Left ventricle myocardium inferior (tissue), 1 donor: ENCODE results near the gene ITGB1BP1. TPM values are rescaled to one million over a fixed set of nuclear protein-coding genes. Genes with fewer than 3 reads are reported as not detected.

Experiments
- DNase-seq: peaks from one replicate; pipeline ENCODE4 v3.0.0-alpha.2; 2020
- H3K27ac ChIP-seq: fragments of 200-600 bp; replicated peaks from 2 replicates; pipeline ENCODE4 v1.8.0; 2021
- H3K27me3 ChIP-seq: fragments of 200-600 bp; 2 replicates; pipeline ENCODE4 v1.8.0; 2021; ENCODE audit warnings: low read depth
- H3K36me3 ChIP-seq: fragments of 200-600 bp; 2 replicates; pipeline ENCODE4 v1.8.0; 2021
- H3K4me1 ChIP-seq: fragments of 200-600 bp; 2 replicates; pipeline ENCODE4 v1.8.0; 2021
- H3K4me3 ChIP-seq: fragments of 200-600 bp; 2 replicates; pipeline ENCODE4 v1.8.0; 2021; ENCODE audit warnings: mild to moderate bottlenecking, moderate library complexity
- H3K9me3 ChIP-seq: fragments of 200-600 bp; replicated peaks from 2 replicates; pipeline ENCODE4 v1.8.0; 2021
- intact Hi-C: fragments of 100-400 bp; cut with micrococcal nuclease; formaldehyde crosslinking; loops from one replicate; pipeline ENCODE4 v1.11.0; 2022
- total RNA-seq: library from RNA; stranded (reverse); fragmentation: NEBNext Ultra II Directional; extraction: Animal tissue kit (Norgen Biotek cat#: 25700); gene quantifications from one replicate; pipeline ENCODE4 v1.2.1, GENCODE V29; 2021
- TF ChIP-seq, protein P1 (sequence below): fragments of 200-600 bp; IDR thresholded peaks from 2 replicates; pipeline ENCODE4 v1.8.0; 2021; ENCODE audit warnings: antibody characterized with exemption, mild to moderate bottlenecking, borderline replicate concordance
- donor health status: DM: no; HTN: yes; CAD: no; lungs with severe emphysema.

ITGB1BP1 gene
- total RNA-seq, 1 donor from 2014 or later, result 75.6 TPM

DNA sequence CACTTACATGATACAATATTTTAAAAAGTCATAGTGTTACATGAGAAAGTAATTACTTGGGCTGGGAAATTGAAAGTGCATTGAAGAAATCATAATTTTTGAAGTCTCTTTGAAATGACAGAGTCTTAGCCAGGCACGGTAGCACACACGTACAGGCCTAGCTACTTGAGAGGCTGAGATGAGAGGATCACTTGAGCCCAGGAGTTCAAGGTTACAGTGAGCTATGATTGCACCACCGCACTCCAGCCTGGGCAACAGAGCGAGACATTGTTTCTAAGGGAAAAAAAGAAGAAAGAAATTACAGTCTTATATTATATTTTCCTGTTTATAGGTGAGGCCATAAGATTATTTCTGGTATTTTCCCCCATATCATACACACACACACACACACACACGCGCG, 41.8 kb upstream of the ITGB1BP1 start:
- TF ChIP-seq, protein P1, sequence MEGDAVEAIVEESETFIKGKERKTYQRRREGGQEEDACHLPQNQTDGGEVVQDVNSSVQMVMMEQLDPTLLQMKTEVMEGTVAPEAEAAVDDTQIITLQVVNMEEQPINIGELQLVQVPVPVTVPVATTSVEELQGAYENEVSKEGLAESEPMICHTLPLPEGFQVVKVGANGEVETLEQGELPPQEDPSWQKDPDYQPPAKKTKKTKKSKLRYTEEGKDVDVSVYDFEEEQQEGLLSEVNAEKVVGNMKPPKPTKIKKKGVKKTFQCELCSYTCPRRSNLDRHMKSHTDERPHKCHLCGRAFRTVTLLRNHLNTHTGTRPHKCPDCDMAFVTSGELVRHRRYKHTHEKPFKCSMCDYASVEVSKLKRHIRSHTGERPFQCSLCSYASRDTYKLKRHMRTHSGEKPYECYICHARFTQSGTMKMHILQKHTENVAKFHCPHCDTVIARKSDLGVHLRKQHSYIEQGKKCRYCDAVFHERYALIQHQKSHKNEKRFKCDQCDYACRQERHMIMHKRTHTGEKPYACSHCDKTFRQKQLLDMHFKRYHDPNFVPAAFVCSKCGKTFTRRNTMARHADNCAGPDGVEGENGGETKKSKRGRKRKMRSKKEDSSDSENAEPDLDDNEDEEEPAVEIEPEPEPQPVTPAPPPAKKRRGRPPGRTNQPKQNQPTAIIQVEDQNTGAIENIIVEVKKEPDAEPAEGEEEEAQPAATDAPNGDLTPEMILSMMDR, result no peak
- no peak overlapping the region for H3K27ac ChIP-seq
- no peak overlapping the region for H3K4me3 ChIP-seq
- no peaks in the 10 kb centered on the region for H3K9me3 ChIP-seq
- peaks cover 30% of the 10 kb centered on the region for H3K36me3 ChIP-seq
- intact Hi-C loops, result no loop called here
- H3K27me3 ChIP-seq, result no peaks in the 10 kb centered on the region
- no peaks in the 10 kb centered on the region for H3K4me1 ChIP-seq
- DNase-seq, result no peak

DNA sequence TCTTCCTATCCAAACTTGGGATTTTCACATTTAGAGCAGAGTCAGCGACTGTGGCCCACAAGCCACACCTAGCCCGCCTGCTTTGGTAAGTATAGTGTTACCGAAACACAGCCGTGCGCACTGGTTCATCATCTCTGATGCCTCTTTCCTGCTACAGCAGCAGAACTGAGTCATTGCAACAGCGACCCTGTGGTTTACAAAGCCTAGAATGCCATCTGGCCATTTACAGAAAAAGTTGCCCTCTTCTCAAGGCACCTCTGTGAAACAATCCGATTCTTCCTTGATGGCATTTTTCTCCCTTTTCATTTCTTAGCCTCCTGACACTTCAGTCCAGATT, 40.3 kb upstream of the ITGB1BP1 start:
- intact Hi-C loops, result no loop called here
- Histone ChIP-seq H3K4me3 (no peak overlapping the region), H3K27me3 (no peaks in the 10 kb centered on the region), H3K36me3 (peaks cover 44% of the 10 kb centered on the region), H3K9me3 (no peaks in the 10 kb centered on the region), H3K27ac (no peak overlapping the region), H3K4me1 (no peaks in the 10 kb centered on the region)
- TF ChIP-seq, protein P1, result no peak
- DNase-seq, result no peak

DNA sequence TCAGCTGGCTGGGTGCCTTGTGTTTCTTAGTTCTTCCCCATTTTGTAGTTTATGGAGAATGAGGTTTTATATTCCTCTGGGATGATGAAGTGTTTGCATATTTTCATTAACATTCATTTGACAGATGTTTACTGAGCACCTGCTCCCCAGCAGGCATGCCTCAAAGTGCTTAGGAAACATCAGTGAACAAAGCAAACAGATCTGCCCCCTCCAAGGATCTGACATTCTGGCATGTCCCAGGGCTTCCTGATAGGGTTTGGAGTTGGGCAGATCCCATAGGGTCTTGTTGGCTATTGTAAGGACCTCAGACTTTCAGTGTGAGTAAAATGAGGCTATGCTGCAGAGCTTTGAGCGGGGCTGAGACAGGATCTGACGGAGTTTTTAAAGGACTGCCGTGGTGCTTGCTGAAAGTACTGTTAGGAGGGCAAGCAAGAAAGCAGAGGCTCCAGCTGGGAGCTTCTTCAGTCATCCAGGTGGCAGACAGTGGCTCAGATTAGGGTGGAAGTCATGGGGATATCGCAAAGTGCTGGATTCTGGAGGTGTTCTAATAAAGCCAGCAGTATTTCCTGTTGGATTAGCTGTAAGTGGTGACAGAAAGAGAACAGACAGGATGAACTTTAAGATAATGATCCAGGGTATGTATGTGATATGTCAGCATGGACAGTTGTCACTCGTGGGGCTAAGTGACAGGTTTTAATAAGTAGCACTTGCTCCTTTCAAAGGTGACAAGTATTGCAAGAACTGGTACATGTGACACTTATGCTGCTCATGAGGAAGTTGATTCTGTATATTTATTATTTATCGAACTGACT, 39.8 kb upstream of the ITGB1BP1 start:
- intact Hi-C loops, result no loop called here

DNA sequence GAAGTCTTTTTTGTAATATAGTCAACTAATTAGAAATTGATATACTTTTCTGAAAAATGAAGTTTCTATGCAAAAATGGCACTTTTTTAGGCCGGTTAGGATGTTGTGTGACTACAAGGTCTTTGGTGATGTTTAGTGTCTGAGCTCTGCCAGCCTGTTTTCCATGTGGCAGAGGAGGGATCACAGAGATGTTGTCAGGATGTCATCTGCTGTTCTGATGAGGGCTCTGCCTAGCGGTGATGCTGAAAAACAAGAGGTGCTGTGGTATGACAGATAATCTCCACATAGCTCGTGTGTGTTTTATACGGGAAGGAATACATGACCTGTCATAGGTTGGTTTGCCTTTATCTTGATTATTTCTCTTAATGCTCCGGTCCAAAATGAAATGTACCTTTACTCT, 39.0 kb upstream of the ITGB1BP1 start:
- DNase-seq, result no peak
- Histone ChIP-seq H3K4me1 (no peaks in the 10 kb centered on the region), H3K36me3 (peaks cover 46% of the 10 kb centered on the region), H3K27ac (no peak overlapping the region), H3K4me3 (no peak overlapping the region), H3K9me3 (no peaks in the 10 kb centered on the region), H3K27me3 (no peaks in the 10 kb centered on the region)
- TF ChIP-seq, protein P1, result no peak
- intact Hi-C loops, result no loop called here

More for the DNA sequence above, 39.8 kb upstream of the ITGB1BP1 start:
- Histone ChIP-seq H3K27ac (no peak overlapping the region), H3K4me3 (no peak overlapping the region), H3K27me3 (no peaks in the 10 kb centered on the region), H3K9me3 (no peaks in the 10 kb centered on the region), H3K36me3 (peaks cover 45% of the 10 kb centered on the region), H3K4me1 (no peaks in the 10 kb centered on the region)
- no peak for DNase-seq
- TF ChIP-seq, protein P1, result no peak

DNA sequence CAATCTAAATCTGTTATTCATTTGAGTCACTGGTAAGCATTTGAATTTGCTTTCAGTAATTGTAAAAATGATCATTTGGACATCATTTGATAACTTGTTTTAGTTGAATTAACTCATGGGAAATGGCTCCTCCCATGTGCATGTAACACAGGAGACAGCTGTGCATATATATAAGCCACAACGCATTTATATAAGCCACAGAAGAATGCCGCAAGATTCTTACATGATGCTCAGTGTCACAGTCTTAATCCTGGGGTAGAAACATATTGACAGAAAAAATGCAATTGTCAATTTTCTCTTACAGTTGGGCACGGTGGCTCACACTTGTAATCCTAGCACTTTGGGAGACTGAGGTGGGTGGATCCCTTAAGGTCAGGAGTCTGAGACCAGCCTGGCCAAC, 37.8 kb upstream of the ITGB1BP1 start:
- Histone ChIP-seq H3K4me1 (no peaks in the 10 kb centered on the region), H3K4me3 (no peak overlapping the region), H3K36me3 (peaks cover 57% of the 10 kb centered on the region), H3K27ac (no peak overlapping the region), H3K9me3 (no peaks in the 10 kb centered on the region), H3K27me3 (no peaks in the 10 kb centered on the region)
- no peak for DNase-seq
- intact Hi-C loops, result no loop called here
- TF ChIP-seq, protein P1, result no peak
